Activated CD4-positive, alpha-beta T cell treated with anti-CD3 and anti-CD28 coated beads for 1 hour (primary cell): ENCODE data around the gene PTMA.
"Not testable (repeated sequence)": the region's sequence is repeated elsewhere in the genome, so short reads cannot be mapped to it uniquely, and the experiment has no call there.

Source experiments
- DNase-seq: peaks from one replicate; pipeline ENCODE4 v3.0.0-alpha.2; 2020

Gene PTMA

DNA sequence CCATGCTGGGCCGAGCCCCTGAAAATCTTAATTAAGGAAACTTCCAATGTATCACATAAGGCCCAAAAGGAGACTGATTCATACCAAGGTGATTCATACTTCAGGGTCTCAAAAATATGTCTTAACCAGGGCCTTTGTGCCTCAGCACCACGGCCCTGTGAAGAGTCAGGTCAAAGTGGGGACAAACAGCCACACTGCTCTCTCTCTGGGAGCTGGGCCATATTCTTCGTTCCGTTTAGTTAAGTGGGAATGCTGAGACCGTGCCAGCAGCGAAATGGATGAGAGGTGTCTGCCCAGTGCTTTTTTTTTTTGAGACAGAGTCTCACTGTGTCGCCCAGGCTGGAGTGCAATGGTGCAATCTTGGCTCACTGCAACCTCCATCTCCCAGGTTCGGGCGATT is 9.3 kb upstream of the PTMA start:
- no peak for DNase-seq

DNA sequence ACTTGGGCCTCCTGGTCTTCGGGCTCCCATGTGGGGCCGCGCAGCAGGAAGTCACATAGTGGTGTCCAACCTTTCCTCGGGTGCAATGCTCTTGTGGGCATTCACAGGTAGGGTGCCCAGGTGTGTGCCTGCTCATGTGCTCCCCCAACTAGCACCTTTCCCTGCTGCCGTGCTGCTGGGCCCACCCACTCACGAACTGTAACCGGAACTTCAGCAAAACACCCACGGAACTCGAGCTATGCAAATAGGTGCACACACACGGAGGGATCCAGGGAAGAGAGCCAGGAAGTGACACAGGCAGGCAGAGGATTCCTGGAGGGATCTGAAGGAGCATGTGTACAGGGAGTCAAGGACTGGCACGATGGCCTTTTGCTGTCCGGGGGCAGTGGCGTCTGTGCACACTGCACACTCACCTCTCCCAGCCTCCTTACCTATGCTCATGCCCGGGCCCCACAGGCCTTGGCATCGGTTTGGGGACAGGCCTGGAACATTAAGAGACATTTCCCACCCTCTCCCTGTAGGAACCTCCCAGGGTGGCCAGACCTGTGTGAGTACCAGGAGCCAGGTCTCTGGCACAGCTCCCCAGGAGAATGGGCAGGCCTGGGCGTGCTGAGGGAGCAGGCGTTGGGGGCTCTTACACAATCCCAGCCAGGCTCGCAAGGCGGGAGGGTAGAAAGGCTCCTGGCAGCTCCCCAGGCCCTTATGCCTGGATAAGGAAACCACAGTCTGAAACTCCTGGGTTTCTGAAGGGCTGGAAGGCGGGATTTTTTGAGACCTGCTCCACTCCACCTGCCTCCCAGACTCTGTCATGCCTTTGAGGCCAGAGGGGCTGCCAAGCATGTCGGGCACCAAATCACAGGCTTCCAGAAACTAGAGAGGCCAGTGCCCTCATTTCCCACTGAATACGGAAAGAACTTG is 6.6 kb upstream of the PTMA start:
- no peak for DNase-seq

DNA sequence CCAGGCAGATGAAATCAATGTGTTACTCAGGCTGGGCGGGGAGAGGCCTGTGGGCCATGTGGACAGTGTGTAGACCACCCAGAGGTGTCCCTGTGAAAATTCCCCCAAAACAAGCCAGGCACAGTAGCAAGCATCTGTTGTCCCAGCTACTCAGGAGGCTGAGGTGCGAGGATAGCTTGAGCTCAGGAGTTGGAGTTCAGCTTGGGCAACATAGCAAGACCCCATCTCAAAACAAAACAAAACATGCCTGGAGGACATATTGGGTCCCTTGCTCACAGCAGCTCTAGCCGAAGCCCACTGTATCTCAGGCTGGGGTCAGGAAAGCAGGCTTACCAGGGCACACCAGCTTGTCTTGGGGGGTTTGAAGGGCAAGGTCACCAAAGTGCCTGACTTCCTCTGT is 4.3 kb upstream of the PTMA start:
- no peak for DNase-seq

DNA sequence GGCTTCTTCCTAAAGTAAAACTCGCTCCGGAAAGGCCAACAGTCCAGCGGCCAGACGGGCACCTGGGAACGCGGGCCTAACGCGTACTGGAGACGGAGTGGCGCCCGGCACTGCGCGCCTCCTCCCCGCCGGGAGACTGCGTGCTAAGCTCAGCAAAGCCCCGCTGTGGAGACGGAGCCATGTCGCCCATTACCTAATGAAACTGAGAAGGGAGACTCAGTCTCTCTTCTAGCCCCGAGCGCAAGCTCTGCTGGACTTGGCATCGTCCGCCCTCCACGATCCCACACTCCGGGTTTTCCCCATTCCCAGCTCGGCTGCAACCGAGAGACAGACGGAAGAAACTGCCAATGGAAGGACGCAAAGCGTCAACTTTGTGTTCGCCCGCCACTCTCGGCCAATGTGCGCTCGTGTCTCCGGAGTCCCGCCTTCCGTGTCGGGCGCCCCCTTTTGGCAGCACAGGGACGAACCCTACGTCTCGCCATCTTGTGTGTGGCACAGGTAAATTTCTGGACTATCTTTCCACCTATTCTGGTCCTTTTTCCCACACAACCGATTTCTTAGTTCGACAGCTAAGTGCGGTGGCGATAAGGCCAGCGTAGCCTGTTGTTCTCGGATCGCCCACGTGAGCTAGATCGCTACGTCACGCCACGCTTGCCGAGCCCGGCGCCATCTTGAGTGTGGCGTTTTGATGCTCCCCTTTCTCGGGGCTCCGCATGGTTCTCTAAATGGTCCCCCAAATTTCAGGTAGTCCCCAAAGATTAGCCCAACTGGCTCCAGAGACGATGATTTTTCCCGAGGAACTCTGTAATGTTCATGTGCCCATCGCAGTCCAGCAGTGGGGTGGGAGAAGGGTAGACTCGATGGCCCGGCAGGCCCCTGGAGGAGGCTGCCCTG is 1.3 kb upstream of the PTMA start:
- DNase-seq, result peak; percentile 95

DNA sequence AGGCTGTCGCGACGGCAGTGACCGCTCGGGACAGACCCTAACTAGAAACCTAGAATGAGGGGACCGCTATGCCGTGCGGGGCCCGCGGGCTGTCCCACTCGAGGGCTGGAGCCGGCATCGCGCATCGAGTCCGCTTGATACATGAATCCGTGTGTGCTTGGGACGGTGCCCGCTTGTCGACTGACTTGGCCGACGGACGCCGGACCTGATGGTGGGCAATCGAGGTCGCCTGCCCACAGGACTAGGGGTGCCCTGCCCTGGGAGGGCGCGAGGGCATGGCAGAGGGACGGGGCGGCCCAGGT is 749 bp upstream of the PTMA start:
- no peak for DNase-seq

DNA sequence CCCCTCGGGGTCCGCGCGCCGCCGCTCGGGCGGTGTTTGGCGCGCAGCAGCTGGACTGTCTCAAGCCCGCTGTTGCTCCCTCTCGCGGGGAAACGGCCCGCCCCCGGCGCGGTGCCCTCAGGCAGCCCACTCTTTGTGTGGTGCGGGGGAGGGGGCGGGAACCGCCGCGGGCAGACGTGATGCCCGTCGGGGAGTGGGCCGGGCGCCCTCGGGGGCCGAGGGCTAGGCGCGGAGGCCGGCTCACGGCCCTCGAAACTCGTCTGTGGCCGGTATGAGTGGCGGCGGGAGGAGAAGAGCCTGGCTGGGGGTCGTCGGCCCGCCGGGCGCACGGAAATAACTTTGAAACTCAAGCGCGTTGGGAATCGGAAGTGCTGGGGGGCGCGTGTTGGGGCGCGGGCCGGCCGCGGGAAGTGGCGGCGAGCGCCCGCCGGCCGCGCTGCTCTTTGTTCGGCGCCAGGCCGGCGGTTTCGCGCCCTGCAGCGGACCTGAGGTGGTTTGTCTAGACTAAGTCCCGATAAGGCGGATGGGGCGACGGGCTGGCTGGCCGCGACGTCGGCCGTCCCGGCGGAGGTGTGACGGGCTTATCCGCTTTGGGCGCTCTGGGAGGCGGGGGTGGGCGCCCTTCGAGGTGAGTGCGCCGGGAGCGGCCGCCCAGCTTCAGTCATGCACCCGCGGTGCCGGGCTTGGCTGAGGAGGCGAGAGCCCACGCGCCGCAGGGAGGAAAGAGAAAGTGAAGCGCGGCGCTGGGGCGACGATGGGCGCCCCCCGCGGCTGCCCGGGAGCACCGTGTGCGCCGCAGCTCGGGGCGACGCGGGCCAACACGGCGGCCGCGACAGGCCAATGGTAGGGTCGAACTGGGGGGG is 679 bp downstream of the PTMA start:
- peak; percentile 46 for DNase-seq

DNA sequence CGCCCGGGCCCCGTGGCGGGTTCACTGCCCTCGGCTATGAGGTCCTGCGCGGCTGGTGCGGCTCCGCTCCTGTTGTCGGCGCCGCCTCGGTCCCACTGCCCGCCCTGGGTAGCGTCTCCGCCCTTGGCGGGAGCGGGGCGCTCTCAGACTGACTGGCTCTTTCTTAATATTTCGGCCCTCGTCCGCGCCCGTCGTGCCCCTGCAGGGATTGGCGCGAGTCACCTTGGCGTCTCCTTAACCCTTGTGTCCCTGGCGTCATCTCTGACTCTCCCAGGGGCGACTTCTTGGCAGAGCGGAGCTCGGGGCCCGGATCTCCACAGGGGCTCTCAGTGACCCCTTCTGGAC is 1.3 kb downstream of the PTMA start:
- peak; percentile 34 for DNase-seq

DNA sequence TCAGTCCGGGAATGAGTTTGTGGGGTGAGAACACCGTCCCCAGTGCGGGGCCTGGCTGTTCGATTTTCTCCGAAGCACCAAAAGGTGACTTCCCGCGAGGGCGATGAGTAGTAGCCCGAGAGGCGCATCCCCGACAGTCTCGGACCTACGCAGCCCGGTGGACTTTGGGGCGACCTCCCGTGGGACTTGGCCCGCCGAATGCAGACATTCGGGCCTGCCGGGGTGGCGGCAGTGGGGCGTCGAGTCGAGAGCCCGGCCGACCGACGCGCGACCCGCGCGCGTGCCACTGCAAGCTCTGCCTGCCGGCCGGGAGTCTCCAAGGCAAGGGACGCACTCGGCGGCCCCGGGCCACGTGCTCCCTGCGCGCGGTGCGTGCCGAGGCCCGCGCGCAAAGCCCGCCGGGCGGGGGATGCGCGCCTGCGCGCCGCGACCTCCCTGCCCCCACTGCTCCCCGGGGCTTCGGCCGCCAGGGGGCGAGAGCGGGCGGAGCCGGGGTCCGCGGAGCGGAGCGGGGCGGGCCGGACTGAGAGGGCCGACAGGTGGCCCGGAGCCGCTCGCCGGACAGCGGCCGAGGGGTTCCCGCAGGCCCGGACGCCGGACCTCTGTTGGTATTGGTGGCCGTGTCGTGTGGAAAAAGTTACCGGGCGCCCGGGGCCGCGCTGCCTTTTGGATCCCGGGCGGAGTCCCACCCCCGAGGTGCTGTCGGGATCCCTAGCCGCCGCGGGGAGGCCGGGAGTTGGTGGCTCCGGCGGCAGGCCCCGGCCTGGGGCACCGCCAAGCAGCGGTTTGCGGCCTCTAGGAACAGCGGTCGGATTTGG is 1.9 kb downstream of the PTMA start:
- DNase-seq, result peak; percentile 79

DNA sequence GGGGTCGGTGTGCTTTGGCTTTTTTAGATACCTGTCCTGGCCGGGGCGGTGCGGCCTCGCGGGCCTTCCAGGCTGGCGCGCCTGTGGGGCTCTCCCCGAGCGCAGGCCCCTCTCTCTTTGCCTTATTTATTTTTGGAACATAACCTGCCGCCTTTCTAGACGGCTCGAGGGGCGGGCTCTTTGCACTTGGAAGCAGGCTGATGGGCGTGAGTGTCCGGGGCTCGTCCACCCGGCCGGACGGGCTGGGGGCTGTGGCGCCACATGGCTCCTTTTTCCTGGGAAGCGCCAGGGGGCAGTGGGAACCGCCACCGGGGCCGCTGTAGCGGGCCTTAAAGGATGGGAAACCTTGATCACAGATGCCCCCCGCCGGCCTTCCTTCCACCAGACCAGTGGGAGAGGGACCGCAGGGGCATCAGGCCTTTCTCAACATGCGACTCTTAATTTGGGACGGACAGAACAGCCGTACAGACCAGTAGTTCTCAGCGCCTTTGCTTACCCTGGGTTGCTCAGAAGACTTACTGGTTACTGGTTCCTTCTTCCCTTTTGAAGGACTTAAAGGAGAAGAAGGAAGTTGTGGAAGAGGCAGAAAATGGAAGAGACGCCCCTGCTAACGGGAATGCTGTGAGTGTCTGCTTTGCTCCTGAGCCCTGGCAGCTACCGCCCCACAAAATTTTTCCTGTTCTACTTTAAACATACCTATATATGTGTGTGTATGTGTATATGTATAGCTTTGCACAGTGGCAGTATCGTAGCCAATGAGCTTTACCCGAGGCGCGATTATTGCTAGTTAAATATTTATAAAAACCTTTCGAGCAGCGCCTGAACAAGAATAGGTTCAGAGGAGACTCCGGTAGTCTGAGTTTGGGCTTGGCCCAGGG is 2.7 kb downstream of the PTMA start:
- DNase-seq, result no peak

DNA sequence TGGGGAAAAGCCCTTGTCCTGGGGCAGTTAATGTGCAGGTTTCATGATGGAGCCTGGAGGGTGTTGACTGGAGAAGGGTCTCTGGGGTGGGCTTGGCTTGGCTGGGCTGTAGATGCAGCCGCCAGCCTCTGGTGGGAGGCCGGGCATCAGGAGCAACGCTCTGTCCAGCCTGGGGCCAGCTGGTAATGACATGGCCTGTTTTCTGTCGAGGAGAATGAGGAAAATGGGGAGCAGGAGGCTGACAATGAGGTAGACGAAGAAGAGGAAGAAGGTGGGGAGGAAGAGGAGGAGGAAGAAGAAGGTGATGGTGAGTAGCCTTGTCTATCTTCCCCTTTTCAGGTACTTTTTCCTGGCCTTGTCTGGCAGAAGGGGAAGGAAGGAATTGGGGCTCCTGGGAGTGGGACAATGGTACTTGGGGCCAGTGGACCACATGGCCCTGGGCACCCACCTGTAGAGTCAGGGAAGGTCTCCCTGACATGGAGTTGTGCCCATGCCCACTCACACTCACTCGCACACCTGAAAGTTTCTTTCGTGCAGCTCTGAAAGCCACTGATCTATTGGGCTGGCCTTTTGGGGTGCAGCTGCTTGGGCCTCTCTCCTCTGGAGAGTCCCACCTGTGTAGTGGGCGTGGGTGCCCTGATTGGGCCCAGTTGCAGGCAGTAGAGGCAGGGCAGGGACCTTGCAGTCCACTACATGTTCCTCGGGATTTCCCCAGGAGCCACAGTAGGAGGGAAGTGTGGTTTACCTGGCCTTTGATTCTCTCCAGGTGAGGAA is 3.5 kb downstream of the PTMA start:
- DNase-seq, result no peak

DNA sequence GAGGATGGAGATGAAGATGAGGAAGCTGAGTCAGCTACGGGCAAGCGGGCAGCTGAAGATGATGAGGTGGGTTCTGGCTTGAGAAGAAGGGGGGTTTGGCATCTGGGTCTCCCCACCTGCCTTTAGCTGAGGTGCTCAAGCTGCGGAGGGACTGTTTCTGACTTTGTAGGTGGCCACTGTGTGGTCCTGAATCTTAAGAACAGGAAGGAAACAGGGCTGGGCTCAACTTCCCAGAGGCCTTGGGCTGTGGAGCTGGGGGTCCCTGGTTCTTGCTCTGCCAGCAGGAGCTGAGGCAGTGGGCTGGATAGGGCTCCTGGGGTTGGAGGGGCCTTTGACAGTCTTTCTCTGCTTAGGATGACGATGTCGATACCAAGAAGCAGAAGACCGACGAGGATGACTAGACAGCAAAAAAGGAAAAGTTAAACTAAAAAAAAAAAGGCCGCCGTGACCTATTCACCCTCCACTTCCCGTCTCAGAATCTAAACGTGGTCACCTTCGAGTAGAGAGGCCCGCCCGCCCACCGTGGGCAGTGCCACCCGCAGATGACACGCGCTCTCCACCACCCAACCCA is 4.2 kb downstream of the PTMA start:
- DNase-seq, result not testable (repeated sequence)

DNA sequence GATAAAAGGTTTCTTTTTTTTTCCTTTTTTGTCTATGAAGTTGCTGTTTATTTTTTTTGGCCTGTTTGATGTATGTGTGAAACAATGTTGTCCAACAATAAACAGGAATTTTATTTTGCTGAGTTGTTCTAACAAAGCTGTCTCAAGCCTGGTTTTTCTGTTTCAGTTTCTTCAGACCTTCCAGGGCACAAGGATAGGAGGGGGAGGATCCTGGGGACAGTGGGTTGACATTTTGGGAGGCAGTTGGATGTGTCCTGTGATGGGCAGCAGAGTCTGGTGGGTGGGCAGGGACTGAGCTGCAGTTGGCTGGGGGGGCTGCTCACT is 5.0 kb downstream of the PTMA start:
- DNase-seq, result not testable (repeated sequence)

DNA sequence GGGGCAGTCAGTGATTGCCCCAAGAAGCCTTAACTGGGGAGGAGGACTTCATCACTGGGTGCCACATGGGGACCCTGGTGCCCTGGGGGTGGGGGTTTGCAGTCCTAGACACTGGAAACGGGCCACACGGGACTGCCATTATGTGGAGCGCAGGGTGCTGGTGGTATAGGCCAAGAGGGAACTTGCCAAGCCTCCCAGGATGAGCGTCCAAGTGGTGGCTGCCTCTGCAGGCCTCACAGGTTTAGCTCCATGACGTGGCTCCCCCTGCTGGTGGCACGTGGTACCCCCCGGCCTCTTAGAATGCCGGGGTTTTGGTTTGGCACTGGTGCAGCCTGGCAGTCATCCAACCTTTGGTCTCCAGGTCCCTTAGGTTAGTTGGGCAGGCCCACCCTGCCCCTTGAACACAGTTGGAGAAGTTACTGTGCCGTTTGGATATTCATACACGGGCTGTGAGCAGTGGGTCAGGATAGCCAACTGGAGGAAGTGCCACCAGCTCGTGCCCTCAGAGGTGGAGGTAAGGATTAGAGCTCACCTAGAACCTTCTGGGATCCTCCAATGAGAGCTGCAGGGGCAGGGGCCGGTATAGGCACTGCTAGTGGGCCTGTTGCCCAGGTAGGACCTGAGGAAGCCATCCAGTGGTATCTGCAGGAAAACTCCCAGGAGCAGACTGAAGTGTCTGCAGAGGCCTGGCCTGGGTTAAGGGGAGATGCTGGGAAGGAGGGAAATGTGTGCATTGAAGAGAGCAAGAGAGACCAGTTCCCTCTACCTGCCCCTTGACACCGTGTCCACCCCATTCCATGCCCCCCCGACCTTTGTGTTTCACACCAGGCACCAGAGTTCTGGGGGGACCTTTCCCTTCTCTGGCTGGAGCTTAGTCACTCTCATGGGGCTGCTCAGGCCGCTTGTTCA is 5.7 kb downstream of the PTMA start:
- DNase-seq, result peak; percentile 85

DNA sequence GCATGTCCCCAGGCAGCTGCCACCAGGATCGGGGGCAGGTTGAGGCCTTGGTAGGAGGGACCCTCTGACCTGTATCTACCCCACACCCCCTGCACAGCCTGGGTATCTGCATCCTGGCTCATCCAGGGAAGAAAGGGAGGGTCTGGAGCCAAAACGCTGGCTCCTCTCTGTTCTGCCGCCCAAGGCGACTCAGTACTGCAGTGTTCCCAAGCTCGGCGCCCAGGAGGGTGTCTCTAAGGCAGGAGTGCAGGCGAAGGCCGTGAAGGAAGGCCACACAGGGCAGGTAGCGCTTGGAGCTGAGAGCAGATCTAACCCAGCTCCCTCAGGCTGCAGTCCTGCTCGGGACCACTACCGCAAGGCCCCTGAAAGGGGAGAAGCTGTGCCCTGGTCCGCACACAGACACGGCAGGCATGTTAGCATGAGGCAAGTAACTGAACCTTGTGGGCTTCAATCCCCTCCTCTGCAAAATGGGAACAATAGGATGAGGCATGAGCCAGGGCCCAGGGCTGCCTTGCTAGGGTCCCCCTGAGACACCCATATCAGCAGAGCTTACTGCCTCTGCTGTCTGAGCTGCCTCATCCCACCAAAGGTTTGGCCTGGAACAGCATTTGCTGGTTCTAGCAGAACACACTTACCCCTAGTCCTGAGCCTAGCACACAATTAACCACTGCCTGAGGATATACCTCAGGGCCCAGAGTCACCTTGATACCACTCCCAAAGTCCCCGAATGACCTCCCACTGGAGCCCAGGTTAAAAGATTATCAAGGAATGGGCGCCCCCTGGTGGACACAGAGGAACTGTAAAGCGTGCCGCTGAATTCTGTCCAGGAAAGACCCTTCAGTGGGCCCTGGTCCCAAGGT is 6.5 kb downstream of the PTMA start:
- peak; percentile 68 for DNase-seq

DNA sequence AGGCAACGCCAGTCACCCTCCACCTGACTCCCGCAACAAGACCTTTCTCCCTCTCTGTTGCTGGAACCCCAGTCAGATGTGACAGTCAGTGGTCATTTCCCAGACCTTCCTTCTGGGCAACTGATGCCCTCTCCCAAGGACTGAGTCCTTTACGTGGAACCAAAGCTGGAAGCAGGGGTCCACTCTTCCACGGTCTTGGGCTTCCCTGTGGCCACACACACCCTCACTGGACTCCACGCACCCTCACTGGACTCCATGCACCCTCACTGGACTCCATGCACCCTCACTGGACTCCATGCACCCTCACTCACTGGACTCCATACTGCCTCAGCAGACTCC is 7.1 kb downstream of the PTMA start:
- no peak for DNase-seq

DNA sequence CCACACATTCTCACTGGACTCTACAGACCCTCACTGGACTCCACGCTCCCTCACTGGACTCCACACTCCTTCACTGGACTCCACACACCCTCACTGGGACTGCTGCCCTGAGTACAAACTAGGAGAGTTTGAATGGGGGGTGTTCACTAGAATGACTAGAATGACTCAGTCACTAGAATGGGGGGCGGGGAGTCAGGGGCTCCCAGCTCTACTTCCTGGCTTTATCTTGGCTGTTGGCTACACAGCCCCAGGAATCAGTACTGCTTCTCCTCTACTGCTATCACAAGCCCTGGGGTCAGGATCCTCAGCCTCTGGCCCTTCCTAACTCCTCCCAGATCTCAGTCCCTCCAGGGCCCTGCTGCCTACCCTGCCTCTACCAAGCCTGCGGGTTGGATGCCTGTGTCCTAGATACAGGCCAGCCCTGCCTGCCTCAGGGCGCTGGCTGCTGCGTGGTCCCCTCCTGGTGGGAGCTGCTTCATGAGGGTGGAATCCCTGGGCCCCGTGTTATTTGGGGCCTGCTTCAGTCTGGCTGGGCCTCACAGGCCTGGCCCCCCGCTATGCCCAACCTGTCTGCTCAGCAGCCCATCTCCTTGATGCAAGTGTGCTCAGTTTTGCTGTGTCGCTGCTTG is 7.8 kb downstream of the PTMA start:
- no peak for DNase-seq

DNA sequence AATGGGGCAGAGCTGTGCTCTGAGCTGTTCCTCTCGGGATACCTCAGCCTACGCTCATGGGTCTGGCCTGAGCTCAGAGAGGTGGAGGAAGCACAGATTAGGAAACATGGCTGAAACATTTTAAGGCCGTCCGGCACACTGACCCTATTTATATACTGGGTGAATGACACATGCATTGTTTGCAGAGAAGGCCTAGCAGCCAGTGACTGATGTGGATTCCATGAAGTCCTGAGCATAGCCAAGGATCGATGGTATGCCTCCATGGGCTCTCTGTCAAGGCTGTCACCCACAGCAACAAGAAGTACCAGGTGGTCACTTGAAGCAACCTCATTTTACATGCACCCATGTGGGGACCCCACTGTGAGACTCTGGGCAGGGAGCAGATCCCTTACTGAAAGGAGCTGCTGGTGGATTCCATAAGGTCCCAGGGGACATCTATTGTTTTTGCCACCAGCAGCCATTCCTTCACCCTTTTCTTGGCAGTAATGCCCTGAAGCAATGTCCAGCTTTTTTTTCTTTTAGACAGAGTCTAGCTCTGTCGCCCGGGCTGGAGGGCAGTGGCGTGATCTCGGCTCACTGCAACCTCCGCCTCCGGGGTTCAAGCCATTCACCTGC is 8.4 kb downstream of the PTMA start:
- no peak for DNase-seq
